HepG2 (cell line): ENCODE data around the gene FBP1. TPM values are rescaled to one million over a fixed set of nuclear protein-coding genes. Genes with fewer than 3 reads are reported as not detected.
A peak's percentile ranks its signal among the peaks of the same experiment; 100 is the strongest.

Experiments used
- BORCS8-MEF2B ChIP-seq: sonication (generic); formaldehyde crosslinking; IDR thresholded peaks from 2 replicates; pipeline ENCODE4 v1.8.0; 2022; ENCODE audit warnings: mild to moderate bottlenecking, missing genetic modification reagents
- GATAD1 ChIP-seq: IDR thresholded peaks from 2 replicates; pipeline ENCODE4 v1.6.1; 2016; ENCODE audit warnings: missing genetic modification reagents, missing compliant biosample characterization
- JUND ChIP-seq: sonication (generic); formaldehyde crosslinking; IDR thresholded peaks from 2 replicates; pipeline ENCODE4 v1.8.0; 2022; ENCODE audit warnings: mild to moderate bottlenecking, missing genetic modification reagents
- KMT2B ChIP-seq: IDR thresholded peaks from 2 replicates; pipeline ENCODE4 v1.6.1; 2016; ENCODE audit warnings: missing genetic modification reagents, missing compliant biosample characterization
- MTF1 ChIP-seq: sonication (generic); formaldehyde crosslinking; IDR thresholded peaks from 2 replicates; pipeline ENCODE4 v1.5.0; 2020; ENCODE audit warnings: missing genetic modification reagents
- MXI1 ChIP-seq: IDR thresholded peaks from 3 replicates; pipeline ENCODE4 v1.6.1; 2012; ENCODE audit warnings: low read depth, low read length, inconsistent platforms, borderline replicate concordance
- MZF1 ChIP-seq: sonication (generic); formaldehyde crosslinking; IDR thresholded peaks from 2 replicates; pipeline ENCODE4 v1.8.1; 2023; ENCODE audit warnings: mild to moderate bottlenecking, missing genetic modification reagents, borderline replicate concordance
- NFE2 ChIP-seq: sonication (generic); formaldehyde crosslinking; IDR thresholded peaks from 2 replicates; pipeline ENCODE4 v1.4.0; 2020; ENCODE audit warnings: missing genetic modification reagents
- NFKB2 ChIP-seq: sonication (generic); formaldehyde crosslinking; IDR thresholded peaks from 2 replicates; pipeline ENCODE4 v1.4.0; 2020; ENCODE audit warnings: missing genetic modification reagents, borderline replicate concordance
- NFRKB ChIP-seq: fragments of 450-650 bp; IDR thresholded peaks from 2 replicates; pipeline ENCODE4 v1.6.1; 2017
- SMAD3 ChIP-seq: sonication (generic); formaldehyde crosslinking; IDR thresholded peaks from 2 replicates; pipeline ENCODE4 v1.4.0; 2020; ENCODE audit warnings: missing genetic modification reagents
- SOX5 ChIP-seq: IDR thresholded peaks from 2 replicates; pipeline ENCODE4 v1.6.1; 2016; ENCODE audit warnings: borderline replicate concordance
- SOX6 ChIP-seq, 2 experiments: fragments of 450-650 bp in 1 of 2; sonication (generic) in 1 of 2; formaldehyde crosslinking in 1 of 2; IDR thresholded peaks; 2 replicates each; pipeline versions ENCODE4 v1.4.0 to v1.6.1; 2017 to 2020; ENCODE audit warnings: antibody characterized with exemption in 1 of 2, mild to moderate bottlenecking in 1 of 2, missing genetic modification reagents in 1 of 2
- SYNCRIP ChIP-seq: fragments of 200-400 bp; formaldehyde crosslinking; IDR thresholded peaks from 2 replicates; pipeline ENCODE4 v1.6.1; 2018; ENCODE audit warnings: mild to moderate bottlenecking, low read depth, low read length; ENCODE audit not compliant: insufficient read depth
- ZFX ChIP-seq: sonication (generic); formaldehyde crosslinking; IDR thresholded peaks from 2 replicates; pipeline ENCODE4 v1.4.0; 2020; ENCODE audit warnings: mild to moderate bottlenecking, low read depth, missing genetic modification reagents, moderate library complexity
- ZFYVE20 ChIP-seq: sonication (generic); formaldehyde crosslinking; IDR thresholded peaks from 2 replicates; pipeline ENCODE4 v1.8.0; 2023; ENCODE audit warnings: low read depth, mild to moderate bottlenecking, moderate library complexity, missing genetic modification reagents, borderline replicate concordance
- ZNF34 ChIP-seq: sonication (generic); formaldehyde crosslinking; IDR thresholded peaks from 2 replicates; pipeline ENCODE4 v1.4.0; 2020; ENCODE audit warnings: mild to moderate bottlenecking, missing genetic modification reagents, borderline replicate concordance
- ZNF776 ChIP-seq: sonication (generic); formaldehyde crosslinking; IDR thresholded peaks from 2 replicates; pipeline ENCODE4 v1.4.0; 2020; ENCODE audit warnings: mild to moderate bottlenecking, missing genetic modification reagents
- ZNF788 ChIP-seq: sonication (generic); formaldehyde crosslinking; IDR thresholded peaks from 2 replicates; pipeline ENCODE4 v1.5.0; 2020; ENCODE audit warnings: mild to moderate bottlenecking, missing genetic modification reagents, borderline replicate concordance
- ZNF839 ChIP-seq: sonication (generic); formaldehyde crosslinking; IDR thresholded peaks from 2 replicates; pipeline ENCODE4 v1.4.0; 2020; ENCODE audit warnings: missing genetic modification reagents, mild to moderate bottlenecking, borderline replicate concordance
- ZSCAN12 ChIP-seq: sonication (generic); formaldehyde crosslinking; IDR thresholded peaks from 2 replicates; pipeline ENCODE4 v1.9.0; 2021; ENCODE audit warnings: mild to moderate bottlenecking, missing genetic modification reagents
- ZSCAN20 ChIP-seq: sonication (generic); formaldehyde crosslinking; IDR thresholded peaks from 2 replicates; pipeline ENCODE4 v1.4.0; 2020; ENCODE audit warnings: missing genetic modification reagents, mild to moderate bottlenecking, borderline replicate concordance
- polyA plus RNA-seq, 8 experiments: library from polyadenylated mRNA; depleted of rRNA in 3 of 8; stranded (reverse) in 7 of 8; unstranded in 1 of 8; fragments of >200 nt; fragmentation: Illumina TruSeq in 4 of 8; extraction: Trizol in 4 of 8; gene quantifications; 2 replicates each; pipeline versions ENCODE4 v1.2.1 to v1.2.3, GENCODE V29; 2011 to 2016; ENCODE audit warnings: low read depth in 4 of 8, missing spikeins in 1 of 8, mixed read lengths in 1 of 8; ENCODE audit not compliant: insufficient read depth in 1 of 8
- total RNA-seq, 5 experiments: library from RNA; depleted of rRNA; stranded (reverse); fragments of >200 nt; fragmentation: Illumina TruSeq; extraction: Trizol; gene quantifications; 2 replicates each; pipeline ENCODE4 v1.2.3, GENCODE V29; 2016; ENCODE audit warnings: low read depth in 1 of 5
- TF ChIP-seq, protein P1 (sequence below): sonication (generic); formaldehyde crosslinking; conservative IDR thresholded peaks from 2 replicates; pipeline ENCODE4 v1.8.0; 2022; ENCODE audit warnings: mild to moderate bottlenecking, moderate library complexity, missing genetic modification reagents
- TF ChIP-seq, protein P2 (sequence below): sonication (generic); formaldehyde crosslinking; IDR thresholded peaks from 2 replicates; pipeline ENCODE4 v1.9.0; 2021; ENCODE audit warnings: missing genetic modification reagents, borderline replicate concordance
- TF ChIP-seq, protein P3 (sequence below): sonication (generic); formaldehyde crosslinking; IDR thresholded peaks from 2 replicates; pipeline ENCODE4 v1.4.0; 2020; ENCODE audit warnings: mild to moderate bottlenecking, missing genetic modification reagents

The FBP1 gene
- total and polyA plus RNA-seq, 2 of the 13 experiments (the other 11 are each of a cell fraction or from before 2014, with no cell fraction given) = 0.29 to 0.53 TPM

DNA sequence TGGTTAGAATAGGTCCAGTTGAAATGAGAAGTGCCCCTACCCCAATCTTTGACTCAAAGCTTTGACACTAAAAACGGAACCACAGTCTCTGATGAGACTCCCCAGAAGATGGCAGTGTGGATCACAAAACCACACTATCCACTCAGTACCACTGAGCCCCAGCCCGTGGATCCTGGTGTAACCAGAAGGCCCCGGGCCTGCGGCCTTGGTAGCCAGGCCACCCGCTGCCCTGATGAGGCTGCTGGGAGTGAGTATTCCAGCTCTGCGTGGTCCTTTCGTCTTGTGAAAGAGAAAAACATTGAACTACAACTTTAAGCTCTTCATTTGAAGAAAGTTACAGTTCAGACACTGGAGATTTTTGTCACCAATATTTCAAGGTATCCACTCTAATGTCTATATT is 42.2 kb upstream of the FBP1 start (continued):
- TF ChIP-seq MZF1 (CRISPR knock-in tag) = no peak
- no peak for TF ChIP-seq ZSCAN20 (CRISPR knock-in tag)
- peak; percentile 87 for TF ChIP-seq ZFX (CRISPR knock-in tag)
- no peak for TF ChIP-seq NFRKB
- no peak for TF ChIP-seq ZNF34 (CRISPR knock-in tag)
- no peak for TF ChIP-seq SOX6 (IDR thresholded peaks at IDR 0.05)
- TF ChIP-seq SOX6 (CRISPR knock-in tag; IDR thresholded peaks at IDR 0.05) = 0 out of 2 replicates have a peak, but pooled peaks have one; percentile 35
- TF ChIP-seq, protein P1, sequence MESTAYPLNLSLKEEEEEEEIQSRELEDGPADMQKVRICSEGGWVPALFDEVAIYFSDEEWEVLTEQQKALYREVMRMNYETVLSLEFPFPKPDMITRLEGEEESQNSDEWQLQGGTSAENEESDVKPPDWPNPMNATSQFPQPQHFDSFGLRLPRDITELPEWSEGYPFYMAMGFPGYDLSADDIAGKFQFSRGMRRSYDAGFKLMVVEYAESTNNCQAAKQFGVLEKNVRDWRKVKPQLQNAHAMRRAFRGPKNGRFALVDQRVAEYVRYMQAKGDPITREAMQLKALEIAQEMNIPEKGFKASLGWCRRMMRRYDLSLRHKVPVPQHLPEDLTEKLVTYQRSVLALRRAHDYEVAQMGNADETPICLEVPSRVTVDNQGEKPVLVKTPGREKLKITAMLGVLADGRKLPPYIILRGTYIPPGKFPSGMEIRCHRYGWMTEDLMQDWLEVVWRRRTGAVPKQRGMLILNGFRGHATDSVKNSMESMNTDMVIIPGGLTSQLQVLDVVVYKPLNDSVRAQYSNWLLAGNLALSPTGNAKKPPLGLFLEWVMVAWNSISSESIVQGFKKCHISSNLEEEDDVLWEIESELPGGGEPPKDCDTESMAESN (CRISPR knock-in tag) = no peak
- no peak for TF ChIP-seq SYNCRIP
- TF ChIP-seq NFKB2 (CRISPR knock-in tag) = peak; percentile 28; the same call in 1 of the 2 replicates
- no peak for TF ChIP-seq MTF1
- 0 out of 2 replicates have a peak, but pooled peaks have one; percentile 22 for TF ChIP-seq GATAD1 (CRISPR knock-in tag)
- peak; percentile 39; the same call in 1 of the 2 replicates for TF ChIP-seq KMT2B (CRISPR knock-in tag)
- TF ChIP-seq ZFYVE20 = no peak
- no peak for TF ChIP-seq ZNF839 (CRISPR knock-in tag)
- no peak for TF ChIP-seq ZSCAN12
- peak; percentile 65 for TF ChIP-seq SMAD3 (CRISPR knock-in tag)
- no peak for TF ChIP-seq ZNF776 (CRISPR knock-in tag)
- TF ChIP-seq, protein P2, sequence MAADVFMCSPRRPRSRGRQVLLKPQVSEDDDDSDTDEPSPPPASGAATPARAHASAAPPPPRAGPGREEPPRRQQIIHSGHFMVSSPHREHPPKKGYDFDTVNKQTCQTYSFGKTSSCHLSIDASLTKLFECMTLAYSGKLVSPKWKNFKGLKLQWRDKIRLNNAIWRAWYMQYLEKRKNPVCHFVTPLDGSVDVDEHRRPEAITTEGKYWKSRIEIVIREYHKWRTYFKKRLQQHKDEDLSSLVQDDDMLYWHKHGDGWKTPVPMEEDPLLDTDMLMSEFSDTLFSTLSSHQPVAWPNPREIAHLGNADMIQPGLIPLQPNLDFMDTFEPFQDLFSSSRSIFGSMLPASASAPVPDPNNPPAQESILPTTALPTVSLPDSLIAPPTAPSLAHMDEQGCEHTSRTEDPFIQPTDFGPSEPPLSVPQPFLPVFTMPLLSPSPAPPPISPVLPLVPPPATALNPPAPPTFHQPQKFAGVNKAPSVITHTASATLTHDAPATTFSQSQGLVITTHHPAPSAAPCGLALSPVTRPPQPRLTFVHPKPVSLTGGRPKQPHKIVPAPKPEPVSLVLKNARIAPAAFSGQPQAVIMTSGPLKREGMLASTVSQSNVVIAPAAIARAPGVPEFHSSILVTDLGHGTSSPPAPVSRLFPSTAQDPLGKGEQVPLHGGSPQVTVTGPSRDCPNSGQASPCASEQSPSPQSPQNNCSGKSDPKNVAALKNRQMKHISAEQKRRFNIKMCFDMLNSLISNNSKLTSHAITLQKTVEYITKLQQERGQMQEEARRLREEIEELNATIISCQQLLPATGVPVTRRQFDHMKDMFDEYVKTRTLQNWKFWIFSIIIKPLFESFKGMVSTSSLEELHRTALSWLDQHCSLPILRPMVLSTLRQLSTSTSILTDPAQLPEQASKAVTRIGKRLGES (CRISPR knock-in tag) = no peak
- no peak for TF ChIP-seq ZNF788 (CRISPR knock-in tag)
- no peak for TF ChIP-seq NFE2 (CRISPR knock-in tag)
- TF ChIP-seq, protein P3, sequence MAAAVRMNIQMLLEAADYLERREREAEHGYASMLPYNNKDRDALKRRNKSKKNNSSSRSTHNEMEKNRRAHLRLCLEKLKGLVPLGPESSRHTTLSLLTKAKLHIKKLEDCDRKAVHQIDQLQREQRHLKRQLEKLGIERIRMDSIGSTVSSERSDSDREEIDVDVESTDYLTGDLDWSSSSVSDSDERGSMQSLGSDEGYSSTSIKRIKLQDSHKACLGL (CRISPR knock-in tag) = no peak
- 0 out of 2 replicates have a peak, but pooled peaks have one; percentile 26 for TF ChIP-seq BORCS8-MEF2B (CRISPR knock-in tag)
- TF ChIP-seq MXI1 = no peak
- peak; percentile 20; the same call in 1 of the 2 replicates for TF ChIP-seq SOX5
- no peak for TF ChIP-seq JUND
